ENCODE results near the gene S1PR2.
"Not testable (repeated sequence)": the region's sequence is repeated elsewhere in the genome, so short reads cannot be mapped to it uniquely, and the experiment has no call there.

The S1PR2 gene

DNA sequence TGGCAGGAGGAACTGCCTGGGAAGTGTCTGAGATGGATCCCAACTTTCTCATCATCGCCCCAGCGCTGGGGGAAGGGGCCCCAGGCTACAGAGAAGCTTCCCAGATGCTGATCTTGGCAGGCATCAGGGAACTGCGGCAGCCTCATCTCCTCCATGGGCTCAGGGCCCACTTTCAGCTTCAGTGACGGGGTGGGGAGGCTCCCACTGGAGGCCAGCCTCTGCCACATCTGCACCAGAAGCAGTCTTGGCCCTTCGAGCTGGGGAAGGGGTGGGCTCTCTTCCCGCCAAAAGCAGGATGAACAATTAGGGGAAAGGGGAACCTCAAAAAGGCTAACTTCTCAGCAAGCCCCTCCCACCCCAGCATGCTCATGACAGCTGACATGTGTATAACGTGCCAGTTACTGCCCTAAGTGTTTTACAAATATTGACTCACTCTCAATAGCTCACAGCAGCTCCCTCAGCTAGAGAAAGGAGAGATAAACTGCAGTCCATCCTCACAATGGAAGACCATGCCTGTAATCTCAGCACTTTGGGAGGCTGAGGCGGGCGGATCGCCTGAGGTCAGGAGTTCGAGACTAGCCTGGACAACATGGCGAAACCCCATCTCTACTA, 7.1 kb upstream of the S1PR2 start:
- TF ChIP-seq, protein P1, sequence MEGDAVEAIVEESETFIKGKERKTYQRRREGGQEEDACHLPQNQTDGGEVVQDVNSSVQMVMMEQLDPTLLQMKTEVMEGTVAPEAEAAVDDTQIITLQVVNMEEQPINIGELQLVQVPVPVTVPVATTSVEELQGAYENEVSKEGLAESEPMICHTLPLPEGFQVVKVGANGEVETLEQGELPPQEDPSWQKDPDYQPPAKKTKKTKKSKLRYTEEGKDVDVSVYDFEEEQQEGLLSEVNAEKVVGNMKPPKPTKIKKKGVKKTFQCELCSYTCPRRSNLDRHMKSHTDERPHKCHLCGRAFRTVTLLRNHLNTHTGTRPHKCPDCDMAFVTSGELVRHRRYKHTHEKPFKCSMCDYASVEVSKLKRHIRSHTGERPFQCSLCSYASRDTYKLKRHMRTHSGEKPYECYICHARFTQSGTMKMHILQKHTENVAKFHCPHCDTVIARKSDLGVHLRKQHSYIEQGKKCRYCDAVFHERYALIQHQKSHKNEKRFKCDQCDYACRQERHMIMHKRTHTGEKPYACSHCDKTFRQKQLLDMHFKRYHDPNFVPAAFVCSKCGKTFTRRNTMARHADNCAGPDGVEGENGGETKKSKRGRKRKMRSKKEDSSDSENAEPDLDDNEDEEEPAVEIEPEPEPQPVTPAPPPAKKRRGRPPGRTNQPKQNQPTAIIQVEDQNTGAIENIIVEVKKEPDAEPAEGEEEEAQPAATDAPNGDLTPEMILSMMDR (IDR thresholded peaks at IDR 0.05) = no peak
- Histone ChIP-seq H3K4me3 (no peak overlapping the region), H3K27ac (peak overlapping the region in 1 of 2 donors; percentile 67)
- DNase-seq (ENCODE audit: low spot score) = no peak

DNA sequence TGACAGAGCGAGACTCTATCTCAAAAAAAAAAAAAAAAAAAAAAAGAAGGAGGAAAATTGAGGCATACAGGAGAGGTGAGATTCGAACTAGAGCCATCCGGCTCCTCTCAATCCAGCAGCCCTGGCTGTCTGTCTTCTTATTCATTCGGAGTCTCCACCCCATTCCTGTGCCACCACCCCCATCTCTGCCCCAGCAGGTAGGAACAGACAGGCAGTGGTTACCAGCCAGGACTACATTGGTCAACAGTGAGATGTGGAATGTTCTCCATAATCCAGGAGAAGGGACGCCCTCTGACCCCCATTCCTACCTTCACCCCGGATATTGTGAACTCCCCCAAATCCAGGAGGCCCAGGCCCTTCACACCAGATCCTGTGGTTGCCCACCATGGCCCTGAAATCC, 6.6 kb upstream of the S1PR2 start:
- DNase-seq (ENCODE audit: low spot score) = no peak
- H3K27ac ChIP-seq = peak overlapping the region in 1 of 2 donors; percentile 67
- TF ChIP-seq, protein P1 (IDR thresholded peaks at IDR 0.05) = no peak
- no peak overlapping the region for H3K4me3 ChIP-seq

DNA sequence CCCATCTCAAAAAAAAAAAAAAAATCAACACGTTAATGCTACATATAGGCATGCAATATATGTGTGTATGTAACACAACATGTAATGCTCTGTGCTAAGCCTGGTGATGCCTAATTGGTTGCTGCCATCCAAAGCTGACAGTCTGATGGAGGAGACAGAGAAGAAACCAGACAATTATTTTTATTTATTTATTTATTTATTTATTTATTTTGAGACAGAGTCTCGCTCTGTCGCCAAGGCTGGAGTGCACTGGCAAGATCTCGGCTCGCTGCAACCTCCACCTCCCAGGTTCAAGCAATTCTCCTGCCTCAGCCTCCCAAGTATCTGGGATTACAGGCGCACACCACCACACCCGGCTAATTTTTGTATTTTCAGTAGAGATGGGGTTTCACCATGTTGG, 4.3 kb upstream of the S1PR2 start:
- not testable (repeated sequence) for H3K4me3 ChIP-seq; DNase-seq (ENCODE audit: low spot score)
- H3K27ac ChIP-seq = peak overlapping the region in 1 of 2 donors; percentile 74

DNA sequence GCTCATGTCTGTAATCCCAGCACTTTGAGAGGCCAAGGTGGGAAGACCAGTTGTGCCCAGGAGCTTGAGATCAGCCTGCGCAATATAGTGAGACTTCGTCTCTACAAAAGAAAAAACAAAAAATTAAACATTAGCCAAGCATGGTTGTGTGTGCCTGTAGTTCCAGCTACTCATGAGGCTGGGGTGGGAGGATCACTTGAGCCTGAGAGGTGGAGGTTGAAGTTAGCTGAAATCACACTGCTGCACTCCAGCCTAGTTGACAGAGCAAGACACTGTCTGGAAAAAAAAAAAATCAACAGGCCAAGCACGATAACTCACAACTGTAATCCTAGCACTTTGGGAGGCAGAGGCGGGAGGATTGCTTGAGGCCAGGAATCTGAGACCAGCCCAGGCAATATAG, 3.9 kb upstream of the S1PR2 start:
- DNase-seq (ENCODE audit: low spot score) = no peak
- TF ChIP-seq, protein P1 (IDR thresholded peaks at IDR 0.05) = no peak
- H3K4me3 ChIP-seq = no peak overlapping the region
- H3K27ac ChIP-seq = no peak overlapping the region

DNA sequence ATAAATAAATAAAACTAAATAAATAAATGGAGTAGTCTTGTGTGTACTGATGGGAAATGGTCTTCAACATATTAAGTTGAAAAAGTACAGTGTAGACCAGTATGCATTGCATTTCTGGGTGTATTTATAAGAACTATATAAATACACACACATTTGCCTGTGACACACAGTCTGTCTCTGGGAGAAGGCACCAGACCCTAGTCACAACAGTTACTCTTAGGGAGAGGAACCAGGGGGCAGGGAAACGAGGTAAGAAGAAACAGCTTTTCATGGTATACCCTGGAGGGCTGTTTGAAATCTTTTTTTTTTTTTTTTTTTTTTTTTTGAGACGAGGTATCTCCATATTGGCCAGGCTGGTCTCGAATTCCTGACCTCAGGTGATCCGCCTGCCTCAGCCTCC, 2.8 kb upstream of the S1PR2 start:
- Histone ChIP-seq H3K4me3 (no peak overlapping the region), H3K27ac (no peak overlapping the region)
- TF ChIP-seq, protein P1 (IDR thresholded peaks at IDR 0.05) = no peak
- DNase-seq (ENCODE audit: low spot score) = no peak

DNA sequence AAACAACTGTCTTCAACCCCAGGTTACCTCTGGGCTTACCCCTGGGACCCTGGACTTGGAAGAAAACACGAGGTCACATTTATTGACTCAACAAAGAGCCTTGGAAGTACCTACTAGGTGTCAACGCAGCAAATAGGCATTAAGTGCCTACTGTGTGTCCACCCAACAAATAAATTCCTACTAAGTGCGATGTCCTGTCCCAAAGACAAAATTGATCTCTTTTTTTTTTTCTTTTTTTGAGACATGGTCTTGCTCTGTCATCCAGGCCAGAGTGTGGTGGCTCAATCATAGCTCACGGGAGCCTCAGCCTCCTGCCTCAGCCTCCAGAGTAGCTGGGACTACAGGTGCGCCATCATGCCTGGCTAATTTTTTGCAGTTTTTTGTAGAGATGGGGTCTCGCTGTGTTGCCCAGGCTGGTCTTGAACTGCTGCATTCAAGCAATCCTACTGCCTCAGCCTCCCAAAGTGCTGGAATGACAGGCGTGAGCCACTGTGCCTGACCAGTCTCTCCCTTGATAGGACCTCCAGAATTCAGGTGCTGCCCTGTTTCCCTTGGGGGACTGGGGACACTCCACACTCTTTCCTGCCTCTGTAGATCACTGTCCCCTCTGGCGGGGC, 589 bp upstream of the S1PR2 start:
- no peak for DNase-seq (ENCODE audit: low spot score)
- peak overlapping the region in 1 of 2 donors; percentile 92 for H3K27ac ChIP-seq
- TF ChIP-seq, protein P1 (IDR thresholded peaks at IDR 0.05) = no peak
- peak overlapping the region; percentile 97 for H3K4me3 ChIP-seq

DNA sequence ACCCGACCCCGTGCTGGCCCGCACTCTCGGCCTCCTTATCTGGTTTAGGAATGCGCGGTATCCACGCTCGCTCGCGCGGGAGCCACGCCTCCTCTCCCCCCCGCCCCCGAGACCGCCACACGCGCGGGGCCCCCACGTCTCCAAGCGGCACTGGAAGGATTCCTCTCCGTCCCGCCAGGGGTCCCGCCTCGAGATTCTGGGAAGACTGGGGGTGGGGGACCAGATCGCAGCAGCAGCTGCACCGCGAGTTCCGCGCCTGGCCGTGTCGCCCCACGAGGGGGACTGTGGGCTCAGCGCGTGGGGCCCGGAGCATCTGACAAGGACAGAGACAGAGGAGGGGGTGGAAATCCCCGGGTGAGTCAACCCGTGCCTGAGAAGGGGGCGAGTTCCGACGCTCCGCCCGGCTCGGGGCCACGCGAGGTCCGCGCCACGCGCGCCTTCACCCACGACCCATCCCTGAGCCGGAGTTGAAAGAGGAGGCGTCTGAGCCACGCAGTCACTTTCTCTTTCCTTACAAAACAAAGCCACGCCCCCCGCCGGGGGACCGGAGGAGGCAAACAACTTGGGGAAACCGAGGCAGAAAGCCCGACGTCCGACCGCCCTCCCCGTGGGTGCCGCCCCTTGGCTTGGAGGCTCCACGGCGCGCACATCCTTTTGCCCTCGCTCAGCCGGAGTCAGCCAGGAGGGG, 814 bp downstream of the S1PR2 start:
- Histone ChIP-seq H3K27ac (peak overlapping the region; percentile 54 to 92), H3K4me3 (peak overlapping the region; percentile 97)
- no peak for DNase-seq (ENCODE audit: low spot score)
- TF ChIP-seq, protein P1 (IDR thresholded peaks at IDR 0.05) = no peak
